ENCODE data around the gene SETD2.

The SETD2 gene

GRCh38 chr3:47002171-47003055, 161.5 kb downstream of the SETD2 start:
- no peak overlapping the region for H3K4me3 ChIP-seq (replicated peaks; ENCODE audit: low read depth, low read length)
- TF ChIP-seq CTCF (IDR thresholded peaks at IDR 0.05; ENCODE audit: insufficient read depth, low read length, poor library complexity, severe bottlenecking), result peak; percentile 6
- no peak for DNase-seq (ENCODE audit: extremely low read depth, insufficient read length)
- H3K36me3 ChIP-seq (ENCODE audit: control insufficient read depth, insufficient read depth, low read length), result peaks cover 77% of the 10 kb centered on the region
- H3K27me3 ChIP-seq (replicated peaks; ENCODE audit: control insufficient read depth, insufficient read depth, low read length), result no peaks in the 10 kb centered on the region

GRCh38 chr3:47001731-47002170, 162.2 kb downstream of the SETD2 start:
- Histone ChIP-seq H3K27me3 (replicated peaks; ENCODE audit: control insufficient read depth, insufficient read depth, low read length) (no peaks in the 10 kb centered on the region), H3K4me3 (replicated peaks; ENCODE audit: low read depth, low read length) (no peak overlapping the region), H3K36me3 (ENCODE audit: control insufficient read depth, insufficient read depth, low read length) (peaks cover 76% of the 10 kb centered on the region)
- TF ChIP-seq CTCF (IDR thresholded peaks at IDR 0.05; ENCODE audit: insufficient read depth, low read length, poor library complexity, severe bottlenecking), result no peak
- DNase-seq (ENCODE audit: extremely low read depth, insufficient read length), result no peak

DNA sequence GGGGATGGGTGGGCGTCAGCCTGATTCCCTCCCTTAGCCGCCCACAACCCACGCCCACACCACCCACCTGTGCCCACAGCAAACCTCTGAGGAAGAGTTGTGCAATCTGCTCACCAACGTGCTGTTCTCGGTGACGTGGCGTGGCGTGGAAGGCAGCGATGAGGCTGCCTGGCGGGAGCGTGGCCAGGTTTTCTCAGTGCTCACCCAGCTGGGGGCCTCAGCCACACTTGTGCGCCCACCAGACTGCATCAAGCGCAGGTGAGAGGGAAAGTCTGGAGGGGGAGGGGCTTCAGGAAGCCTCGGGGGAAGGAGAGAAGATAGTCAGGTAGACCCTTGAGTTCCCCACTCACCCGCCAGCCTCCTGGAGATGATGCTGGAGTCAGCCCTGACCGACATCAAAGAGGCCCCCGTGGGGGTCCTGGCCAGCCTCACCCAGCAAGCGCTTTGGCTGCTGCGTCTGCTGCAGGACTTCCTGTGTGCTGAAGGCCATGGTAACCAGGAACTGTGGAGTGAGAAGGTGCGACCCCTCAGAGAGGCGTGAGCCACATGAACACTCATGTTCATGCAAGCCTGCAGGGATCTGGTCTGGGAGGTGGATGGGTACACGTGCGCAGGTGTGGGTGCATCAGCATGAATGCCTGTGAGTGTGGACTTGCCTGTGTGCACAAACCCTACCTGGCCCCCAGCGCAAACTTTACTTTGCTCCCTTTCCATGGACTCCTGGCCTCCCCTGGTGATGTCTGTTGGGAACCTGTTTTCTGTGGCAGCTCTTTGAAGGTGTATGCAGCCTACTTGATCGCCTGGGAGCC, 162.8 kb downstream of the SETD2 start:
- no peak for DNase-seq (ENCODE audit: extremely low read depth, insufficient read length)
- Histone ChIP-seq H3K27me3 (replicated peaks; ENCODE audit: control insufficient read depth, insufficient read depth, low read length) (no peaks in the 10 kb centered on the region), H3K4me3 (replicated peaks; ENCODE audit: low read depth, low read length) (no peak overlapping the region), H3K36me3 (ENCODE audit: control insufficient read depth, insufficient read depth, low read length) (peaks cover 76% of the 10 kb centered on the region)
- TF ChIP-seq CTCF (IDR thresholded peaks at IDR 0.05; ENCODE audit: insufficient read depth, low read length, poor library complexity, severe bottlenecking), result no peak

DNA sequence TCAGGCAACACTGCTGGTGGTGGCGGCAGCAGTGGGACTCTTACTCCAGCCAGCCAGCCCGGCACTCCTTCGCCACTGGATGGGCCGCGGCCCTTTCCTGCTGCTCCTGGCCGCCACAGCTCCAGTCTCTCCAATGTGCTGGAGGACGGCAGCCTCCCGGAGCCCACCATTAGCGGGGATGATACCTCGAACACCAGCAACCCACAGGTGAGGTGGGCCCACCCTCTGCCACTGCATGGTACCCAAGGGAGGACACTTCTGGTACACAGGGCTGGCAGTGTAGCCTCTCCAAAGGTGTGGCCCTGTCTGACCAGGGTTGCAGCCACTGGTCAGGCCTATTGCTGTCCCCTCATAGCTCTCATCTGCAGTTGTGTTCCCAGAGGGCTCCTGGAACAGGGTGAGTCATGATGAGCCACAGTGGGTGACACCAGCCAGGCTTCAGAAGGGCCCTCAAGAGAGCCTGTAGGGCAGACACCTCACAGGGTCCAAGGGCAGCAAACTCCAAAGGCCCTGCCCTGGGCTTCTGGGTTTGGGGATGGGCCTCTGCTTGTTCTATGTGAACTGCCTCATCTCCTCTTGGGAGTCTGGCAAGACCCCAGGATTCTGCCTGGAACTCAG, 163.6 kb downstream of the SETD2 start:
- TF ChIP-seq CTCF (IDR thresholded peaks at IDR 0.05; ENCODE audit: insufficient read depth, low read length, poor library complexity, severe bottlenecking), result no peak
- no peak overlapping the region for H3K4me3 ChIP-seq (replicated peaks; ENCODE audit: low read depth, low read length)
- DNase-seq (ENCODE audit: extremely low read depth, insufficient read length), result no peak
- no peaks in the 10 kb centered on the region for H3K27me3 ChIP-seq (replicated peaks; ENCODE audit: control insufficient read depth, insufficient read depth, low read length)
- peaks cover 75% of the 10 kb centered on the region for H3K36me3 ChIP-seq (ENCODE audit: control insufficient read depth, insufficient read depth, low read length)

- Histone ChIP-seq H3K27me3 (replicated peaks; ENCODE audit: control insufficient read depth, insufficient read depth, low read length) (no peaks in the 10 kb centered on the region), H3K36me3 (ENCODE audit: control insufficient read depth, insufficient read depth, low read length) (peaks cover 77% of the 10 kb centered on the region), H3K4me3 (replicated peaks; ENCODE audit: low read depth, low read length) (no peak overlapping the region)
- no peak for TF ChIP-seq CTCF (IDR thresholded peaks at IDR 0.05; ENCODE audit: insufficient read depth, low read length, poor library complexity, severe bottlenecking)
- DNase-seq (ENCODE audit: extremely low read depth, insufficient read length), result no peak
Measured at GRCh38 chr3:46999516-47000197, 164.3 kb downstream of the SETD2 start.

Measured in GM06990 (cell line).